Measurements from ENCODE around the gene OXLD1. TPM values are rescaled to one million over a fixed set of nuclear protein-coding genes. Genes with fewer than 3 reads are reported as not detected.

OXLD1 gene
- total RNA-seq, 1 donor from 2014 or later = 17.9 TPM

- intact Hi-C loops (cut with DNase I) = no loop called here
Observed at GRCh38 chr17:81660441-81660840, 6.0 kb downstream of the OXLD1 start.

GRCh38 chr17:81659038-81659437 is 7.4 kb downstream of the OXLD1 start:
- DNase-seq (ENCODE audit: low spot score) = no peak
- intact Hi-C loops (cut with DNase I) = no loop called here

More at GRCh38 chr17:81660441-81660840, 6.0 kb downstream of the OXLD1 start:
- DNase-seq (ENCODE audit: low spot score) = no peak

- intact Hi-C loops (cut with DNase I) = no loop called here
- no peak for DNase-seq (ENCODE audit: low spot score)
Observed at GRCh38 chr17:81656835-81657234, 9.6 kb downstream of the OXLD1 start.

GRCh38 chr17:81656118-81656743 is 10.2 kb downstream of the OXLD1 start, which contains the start of gene PDE6G:
PDE6G (minus strand) TSS chr17:81656542; CDS start chr17:81653305, 3,237 bp downstream.
- intact Hi-C loops (cut with DNase I) = no loop called here
- DNase-seq (ENCODE audit: low spot score) = no peak

- intact Hi-C loops (cut with DNase I) = no loop called here
- no peak for DNase-seq (ENCODE audit: low spot score)
Observed at GRCh38 chr17:81655378-81656117, 10.9 kb downstream of the OXLD1 start.

GRCh38 chr17:81652906-81653771 is 13.3 kb downstream of the OXLD1 start:
- DNase-seq (ENCODE audit: low spot score) = no peak
- intact Hi-C loops (cut with DNase I) = no loop called here

GRCh38 chr17:81651692-81652091 is 14.7 kb downstream of the OXLD1 start:
- intact Hi-C loops (cut with DNase I) = no loop called here
- DNase-seq (ENCODE audit: low spot score) = no peak

- no peak for DNase-seq (ENCODE audit: low spot score)
- intact Hi-C loops (cut with DNase I) = no loop called here
Observed at GRCh38 chr17:81650951-81651350, 15.5 kb downstream of the OXLD1 start.

- DNase-seq (ENCODE audit: low spot score) = no peak
Observed at GRCh38 chr17:81648707-81649085, 17.7 kb downstream of the OXLD1 start.

GRCh38 chr17:81648013-81648706 is 18.2 kb downstream of the OXLD1 start:
- intact Hi-C loops (cut with DNase I) = no loop called here
- no peak for DNase-seq (ENCODE audit: low spot score)

More at GRCh38 chr17:81648707-81649085, 17.7 kb downstream of the OXLD1 start:
- intact Hi-C loops (cut with DNase I) = no loop called here

GRCh38 chr17:81647640-81648012 is 18.8 kb downstream of the OXLD1 start:
- intact Hi-C loops (cut with DNase I) = no loop called here
- DNase-seq (ENCODE audit: low spot score) = no peak

GRCh38 chr17:81646869-81647600 is 19.4 kb downstream of the OXLD1 start:
- intact Hi-C loops (cut with DNase I) = no loop called here
- DNase-seq (ENCODE audit: low spot score) = no peak

- no peak for DNase-seq (ENCODE audit: low spot score)
- intact Hi-C loops (cut with DNase I) = no loop called here
Observed at GRCh38 chr17:81644976-81645952, 21.1 kb downstream of the OXLD1 start.

GRCh38 chr17:81644496-81644895 is 21.9 kb downstream of the OXLD1 start:
- DNase-seq (ENCODE audit: low spot score) = no peak
- intact Hi-C loops (cut with DNase I) = no loop called here

GRCh38 chr17:81641825-81642489 is 24.4 kb downstream of the OXLD1 start:
- intact Hi-C loops (cut with DNase I) = no loop called here
- DNase-seq (ENCODE audit: low spot score) = no peak

GRCh38 chr17:81640011-81640410 is 26.4 kb downstream of the OXLD1 start:
- intact Hi-C loops (cut with DNase I) = no loop called here
- DNase-seq (ENCODE audit: low spot score) = no peak

GRCh38 chr17:81638683-81639082 is 27.7 kb downstream of the OXLD1 start:
- intact Hi-C loops (cut with DNase I) = no loop called here
- no peak for DNase-seq (ENCODE audit: low spot score)
